ENCODE results near the gene SECTM1.

The SECTM1 gene

DNA sequence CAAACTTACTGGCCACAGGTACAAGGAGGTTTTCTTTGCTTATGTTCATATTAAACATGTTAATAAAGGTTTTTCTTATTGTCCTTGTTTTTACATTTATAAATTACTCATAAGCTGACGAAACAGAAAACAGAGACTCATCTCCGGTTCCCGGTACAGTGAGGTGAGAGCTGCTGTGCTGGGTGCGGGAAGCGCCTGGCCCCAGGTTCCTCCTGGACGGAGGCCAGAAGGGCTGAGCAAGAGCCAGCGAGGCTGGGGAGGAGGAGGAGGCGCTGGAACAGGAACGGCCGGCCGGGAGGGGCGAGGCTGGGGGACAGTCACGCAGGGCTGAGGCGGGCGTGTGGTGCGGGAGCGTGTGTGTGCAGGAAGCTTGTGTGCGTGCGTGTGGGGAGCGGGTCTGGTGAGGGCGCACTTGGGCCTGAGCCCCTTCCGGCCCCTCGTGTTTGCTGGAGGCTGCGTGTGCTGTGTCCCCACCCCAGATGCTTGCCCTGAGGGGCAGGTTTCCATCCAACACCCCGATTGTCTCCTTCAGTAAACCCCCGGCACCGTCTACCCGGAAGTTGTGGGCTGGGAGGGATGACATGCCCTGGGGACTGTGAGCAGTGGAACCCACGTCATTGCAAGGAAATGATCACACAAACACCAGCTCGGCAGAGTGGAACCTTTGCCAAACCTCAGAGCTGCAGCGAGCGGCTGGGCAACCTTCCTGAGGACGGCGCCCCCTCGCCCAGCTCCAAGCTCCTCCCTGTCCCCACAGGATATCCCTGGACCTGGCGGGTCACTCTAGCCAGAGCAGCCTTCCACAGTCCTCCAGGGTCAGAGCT lies 35.6 kb downstream of the SECTM1 start:
- DNase-seq = no peak

DNA sequence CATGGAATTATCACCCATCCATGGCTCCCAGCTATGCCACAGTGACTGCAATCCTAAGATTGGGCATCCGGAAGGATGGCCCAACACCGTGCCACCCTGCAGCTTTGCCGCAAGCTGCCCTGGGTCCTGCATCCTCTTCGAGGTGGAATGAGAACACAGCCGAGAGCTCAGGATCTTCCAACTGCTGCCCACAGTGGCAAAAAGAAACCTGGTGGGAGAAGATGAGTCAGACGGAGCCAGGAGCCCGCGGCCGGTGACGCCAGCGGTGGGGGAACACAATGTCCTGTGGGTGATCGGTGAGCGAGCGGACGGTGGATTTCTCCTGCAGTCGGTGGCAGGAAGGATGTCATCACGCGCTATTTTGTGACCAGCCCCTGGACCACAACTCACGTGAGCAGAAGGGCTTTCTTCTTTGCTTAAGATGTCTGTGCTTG lies 36.3 kb downstream of the SECTM1 start:
- no peak for DNase-seq

DNA sequence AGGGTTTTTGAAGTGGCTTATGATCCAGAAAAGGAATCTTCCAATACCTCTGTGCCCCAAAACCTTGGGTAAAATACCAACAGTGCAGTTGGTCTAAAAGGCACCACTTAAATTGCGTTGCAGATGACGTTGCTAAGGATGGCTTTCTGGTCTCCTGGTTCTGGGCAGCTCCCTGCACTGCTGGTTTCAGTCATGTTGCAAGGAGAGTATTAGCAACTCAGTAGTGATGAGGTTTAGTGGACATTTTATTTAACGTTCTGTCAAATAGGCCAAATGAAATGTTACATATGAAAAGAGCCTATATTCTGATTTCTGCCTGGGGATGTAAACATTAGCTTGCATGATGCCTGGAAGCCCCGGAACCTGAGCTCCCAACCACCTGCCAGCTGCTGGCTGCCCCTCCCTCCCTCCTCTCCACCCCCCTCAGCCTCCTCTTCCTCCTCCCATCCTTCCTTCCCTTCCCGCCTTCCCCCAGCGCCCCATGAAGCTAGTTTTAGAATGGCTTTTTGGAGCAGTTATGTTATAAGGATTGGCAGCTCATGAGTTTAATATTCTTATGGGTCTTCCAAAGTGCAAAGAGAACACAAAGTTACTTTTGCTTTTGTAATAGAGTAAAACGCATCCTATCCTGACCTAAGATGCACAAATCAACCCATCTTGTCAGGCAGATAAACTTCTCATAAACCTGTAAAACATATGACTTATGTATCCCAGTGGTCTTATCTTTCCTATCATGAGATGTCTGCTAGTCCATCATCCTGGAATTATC lies 36.9 kb downstream of the SECTM1 start:
- DNase-seq = no peak

DNA sequence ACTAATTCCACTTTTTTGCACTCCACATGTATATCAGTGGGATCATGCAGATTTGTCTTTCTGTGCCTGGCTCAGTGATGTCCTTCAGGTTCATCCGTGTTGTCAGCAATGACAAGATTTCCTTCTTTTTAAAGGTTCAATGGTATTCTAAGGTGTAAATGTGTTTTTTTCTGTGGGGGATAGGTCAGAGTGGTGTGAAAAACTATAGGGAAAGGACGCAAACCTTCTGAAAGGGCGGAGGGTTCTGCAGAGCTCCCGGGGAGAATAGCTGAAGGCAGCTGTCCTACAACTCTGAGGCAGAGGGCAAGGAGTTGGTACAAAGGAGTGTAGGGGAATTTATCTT lies 38.1 kb downstream of the SECTM1 start:
- DNase-seq = no peak

DNA sequence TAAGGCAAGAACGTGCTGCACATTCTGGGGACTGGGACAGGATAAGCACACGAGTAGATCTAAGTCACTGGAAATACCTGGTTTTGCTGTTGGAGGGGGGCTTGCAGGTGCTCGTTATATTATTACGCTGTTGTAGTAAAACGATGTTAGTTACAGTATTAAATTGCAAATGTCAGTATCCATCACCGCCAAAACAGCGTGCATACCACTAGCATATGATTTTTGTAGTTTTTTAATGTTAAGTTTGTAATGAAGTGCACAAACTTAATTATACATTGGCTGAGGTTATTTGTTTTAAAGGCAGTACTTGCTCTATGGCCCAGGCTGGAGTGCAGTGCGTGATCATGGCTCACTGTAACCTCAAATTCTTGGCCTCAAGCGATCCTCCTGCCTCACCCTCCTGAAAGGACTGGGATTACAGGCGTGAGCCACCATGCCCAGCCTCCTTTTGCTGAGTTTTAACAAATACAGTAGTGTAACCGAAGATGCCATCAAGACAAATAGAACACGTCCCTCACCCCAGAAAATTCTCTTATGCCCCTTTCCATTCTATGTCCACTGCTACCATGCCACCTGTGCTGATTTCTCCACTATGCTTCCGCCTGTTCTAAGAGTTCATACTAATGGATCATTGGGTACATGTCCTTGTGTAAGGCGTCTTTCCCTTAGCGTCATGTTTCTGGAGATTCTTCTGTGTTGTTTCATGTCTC lies 39.3 kb downstream of the SECTM1 start:
- DNase-seq = no peak

DNA sequence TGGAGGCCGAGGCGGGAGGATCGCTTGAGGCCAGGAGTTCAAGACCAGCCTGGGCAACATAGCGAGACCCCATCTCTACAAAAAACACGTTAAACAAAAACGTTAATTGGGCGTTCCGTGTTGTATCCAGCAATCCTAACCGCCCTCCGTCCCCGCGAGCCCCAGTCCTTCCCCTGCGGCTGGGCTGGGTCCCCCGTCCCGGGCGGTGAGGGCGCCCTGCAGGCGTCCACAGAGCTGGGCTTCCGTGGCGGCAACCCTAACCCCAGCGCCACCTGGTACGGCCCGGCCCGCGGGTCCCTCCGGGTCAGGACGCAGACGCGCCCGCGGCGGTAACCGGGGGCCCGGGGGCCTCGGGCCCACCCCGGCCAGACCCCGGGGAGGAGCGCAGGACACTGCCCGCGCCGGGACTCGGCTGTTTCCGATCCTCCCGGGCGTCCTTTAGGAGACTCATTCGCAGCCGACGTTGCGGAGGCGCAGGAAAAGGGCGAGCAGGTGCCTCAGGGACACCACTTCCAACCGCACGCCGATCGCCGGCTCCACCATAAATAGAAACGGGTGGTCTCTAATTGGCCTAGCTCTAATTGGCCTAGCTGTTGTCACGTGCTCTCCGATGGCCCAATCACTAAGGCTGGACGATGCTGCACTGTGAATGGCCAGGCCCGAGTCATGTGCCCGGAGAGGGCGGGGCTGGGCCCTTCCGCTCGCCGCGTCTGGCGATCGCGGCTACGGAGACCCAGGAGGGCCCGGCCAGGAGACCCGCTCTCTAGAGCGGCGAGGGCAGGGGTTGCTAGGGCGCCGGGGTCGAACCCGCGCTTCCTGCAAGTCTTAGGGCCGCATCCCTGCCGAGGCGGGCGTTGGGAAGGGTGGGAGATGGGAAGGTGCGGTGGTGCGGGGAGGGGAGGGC lies 41.1 kb downstream of the SECTM1 start:
- DNase-seq = peak; percentile 99

DNA sequence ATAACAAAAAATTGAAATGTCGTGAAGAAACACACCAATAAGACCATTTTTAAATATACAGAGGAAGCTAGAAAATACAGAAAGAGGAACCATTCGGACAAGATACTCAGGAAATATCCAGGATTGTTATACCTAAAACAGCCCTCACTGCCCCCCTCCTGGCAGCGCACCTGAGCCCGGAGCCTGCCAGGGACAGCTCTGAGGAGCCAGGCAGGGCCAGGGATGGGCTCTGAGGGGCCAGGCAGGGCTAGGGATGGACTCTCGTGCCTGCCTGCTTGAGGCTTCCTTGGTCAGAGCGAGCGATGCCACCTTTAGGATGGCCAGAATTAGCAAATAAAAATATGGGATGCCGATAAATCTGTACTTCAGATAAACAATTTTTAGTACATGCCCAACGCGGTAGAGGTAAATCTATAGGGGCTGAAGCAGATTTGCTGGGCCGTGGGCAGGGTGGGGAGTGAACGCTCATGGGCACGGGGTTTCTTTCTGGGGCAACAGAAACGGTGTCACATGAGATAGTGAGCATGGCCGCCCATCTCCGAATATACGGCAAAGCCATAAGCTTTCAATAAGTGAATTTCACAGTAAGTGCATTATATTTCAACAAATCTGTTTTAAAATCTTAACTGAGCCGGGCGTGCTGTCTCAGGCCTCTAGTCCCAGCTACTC lies 41.9 kb downstream of the SECTM1 start:
- no peak for DNase-seq

DNA sequence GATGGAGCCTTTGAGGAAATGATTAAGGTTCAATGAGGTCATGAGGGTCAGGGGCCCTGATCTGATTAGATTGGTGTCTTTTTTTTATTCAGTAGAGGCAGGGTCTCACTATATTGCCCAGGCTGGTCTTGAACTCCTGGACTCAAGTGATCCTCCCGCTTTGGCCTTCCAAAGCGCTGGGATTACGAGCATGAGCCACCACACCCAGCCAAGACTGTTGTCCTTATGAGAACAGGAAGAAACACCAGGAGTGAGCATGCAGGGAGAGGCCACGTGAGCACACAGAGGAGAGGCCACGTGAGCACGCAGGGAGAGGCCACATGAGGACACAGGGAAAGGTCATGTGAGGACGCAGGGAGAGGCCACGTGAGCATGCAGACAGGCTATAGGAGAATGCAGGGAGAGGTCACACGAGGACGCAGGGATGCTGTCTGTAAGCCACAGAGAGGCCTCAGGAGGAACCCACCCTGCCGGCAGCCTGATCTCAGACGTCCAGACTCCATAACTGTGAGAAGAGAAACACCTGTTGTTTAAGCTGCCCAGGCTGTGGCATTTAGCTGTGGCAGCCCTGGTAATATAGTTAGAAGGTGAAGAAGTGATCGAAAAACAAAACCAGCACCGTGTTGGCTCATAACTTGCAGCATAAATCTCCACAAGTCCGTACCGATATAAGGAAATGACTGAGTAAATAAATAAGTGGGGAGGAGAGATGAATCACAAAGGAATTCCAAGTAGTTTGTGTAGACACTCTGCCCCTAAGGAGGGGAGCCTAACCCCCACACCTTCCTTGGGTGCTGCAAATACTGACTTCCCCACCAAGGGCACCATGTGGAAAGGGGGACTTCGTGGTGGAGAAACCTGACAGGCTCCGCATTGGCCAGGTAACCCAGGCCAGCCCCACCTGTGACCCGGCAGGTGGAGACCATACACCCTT lies 45.4 kb downstream of the SECTM1 start:
- peak; percentile 25 for DNase-seq

DNA sequence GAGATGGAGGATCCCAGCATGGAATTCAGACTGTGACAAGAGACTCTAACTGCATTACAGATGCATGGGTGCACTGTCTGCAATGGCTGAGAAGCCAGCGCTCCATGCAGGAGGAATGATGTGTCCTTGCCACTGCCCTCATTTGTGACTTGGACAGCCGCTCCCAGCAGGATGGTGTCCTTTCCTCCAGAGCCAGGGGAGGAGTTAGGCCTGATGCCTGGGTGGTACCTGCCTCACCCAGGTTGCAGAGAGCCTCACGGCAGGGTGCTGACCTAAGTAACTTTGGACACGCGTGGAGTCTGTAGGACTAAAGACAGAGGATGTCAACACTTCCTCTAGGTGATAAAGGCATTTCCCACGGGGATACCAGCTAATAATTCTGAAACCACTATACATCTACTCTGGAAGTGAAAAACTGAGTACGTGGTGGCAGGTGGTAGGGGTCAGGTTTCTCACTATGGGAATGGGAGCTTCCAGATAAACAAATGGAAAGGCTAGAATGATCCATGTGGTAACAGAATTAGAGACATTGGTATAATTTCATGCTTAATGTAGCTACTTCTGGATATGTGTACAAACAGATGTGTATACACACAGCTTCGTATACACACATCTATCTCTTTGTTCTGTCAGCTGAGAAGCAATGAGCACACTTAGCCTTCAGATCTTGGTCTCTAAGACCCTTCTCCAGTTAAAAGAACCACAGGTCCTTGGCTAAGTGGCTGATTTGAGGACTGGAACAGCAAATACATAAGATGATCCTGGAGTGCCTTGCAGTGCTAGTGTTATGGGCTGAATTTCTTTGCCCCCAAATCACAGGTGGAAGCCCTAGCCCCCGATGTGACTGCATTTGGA lies 46.3 kb downstream of the SECTM1 start:
- no peak for DNase-seq

DNA sequence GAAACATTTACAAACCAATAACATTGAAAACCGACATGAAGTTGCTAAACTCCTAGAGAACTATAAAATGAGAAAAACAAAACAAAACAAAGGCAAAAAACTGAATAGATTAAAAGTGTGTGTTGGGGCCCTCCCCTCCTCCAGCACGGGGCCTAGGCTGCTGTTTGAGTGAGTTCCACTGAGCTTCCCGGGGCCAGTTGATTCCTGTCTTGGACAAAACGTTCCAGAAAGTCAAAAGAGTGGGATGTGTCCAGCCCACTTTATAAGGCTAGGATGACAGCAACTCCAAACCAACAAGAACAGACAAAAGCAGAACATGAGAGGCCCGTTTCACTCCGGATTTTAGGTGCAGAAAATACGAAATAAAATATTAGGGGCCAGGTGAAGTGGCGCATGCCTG lies 48.4 kb downstream of the SECTM1 start:
- no peak for DNase-seq

DNA sequence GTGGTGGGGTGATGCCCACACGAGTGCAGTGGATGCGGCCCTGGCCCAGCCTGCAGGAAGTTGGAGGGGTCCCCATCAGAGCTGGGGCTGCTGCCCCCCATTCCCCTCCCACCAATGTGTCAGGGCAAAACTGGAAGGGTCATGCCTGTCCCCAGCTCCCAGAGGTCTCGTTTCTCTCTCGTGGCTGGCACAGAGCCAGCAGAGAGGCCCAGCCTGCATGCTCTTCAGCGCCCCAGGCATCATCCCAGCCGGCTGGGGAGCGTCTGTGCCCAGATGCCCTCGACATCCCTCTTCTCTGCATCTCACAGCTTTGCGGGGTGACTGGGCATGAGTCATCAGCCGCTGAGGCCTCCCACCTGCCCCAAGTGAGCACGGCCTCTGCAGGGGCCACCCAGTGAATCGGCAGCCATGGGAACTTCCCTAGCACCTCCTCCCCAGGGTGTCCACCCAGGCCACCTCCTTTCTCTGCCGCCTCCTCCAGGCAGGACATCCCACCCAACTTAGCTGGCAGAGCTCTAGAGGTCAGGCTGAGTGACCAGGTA lies 50.3 kb downstream of the SECTM1 start:
- DNase-seq = no peak

DNA sequence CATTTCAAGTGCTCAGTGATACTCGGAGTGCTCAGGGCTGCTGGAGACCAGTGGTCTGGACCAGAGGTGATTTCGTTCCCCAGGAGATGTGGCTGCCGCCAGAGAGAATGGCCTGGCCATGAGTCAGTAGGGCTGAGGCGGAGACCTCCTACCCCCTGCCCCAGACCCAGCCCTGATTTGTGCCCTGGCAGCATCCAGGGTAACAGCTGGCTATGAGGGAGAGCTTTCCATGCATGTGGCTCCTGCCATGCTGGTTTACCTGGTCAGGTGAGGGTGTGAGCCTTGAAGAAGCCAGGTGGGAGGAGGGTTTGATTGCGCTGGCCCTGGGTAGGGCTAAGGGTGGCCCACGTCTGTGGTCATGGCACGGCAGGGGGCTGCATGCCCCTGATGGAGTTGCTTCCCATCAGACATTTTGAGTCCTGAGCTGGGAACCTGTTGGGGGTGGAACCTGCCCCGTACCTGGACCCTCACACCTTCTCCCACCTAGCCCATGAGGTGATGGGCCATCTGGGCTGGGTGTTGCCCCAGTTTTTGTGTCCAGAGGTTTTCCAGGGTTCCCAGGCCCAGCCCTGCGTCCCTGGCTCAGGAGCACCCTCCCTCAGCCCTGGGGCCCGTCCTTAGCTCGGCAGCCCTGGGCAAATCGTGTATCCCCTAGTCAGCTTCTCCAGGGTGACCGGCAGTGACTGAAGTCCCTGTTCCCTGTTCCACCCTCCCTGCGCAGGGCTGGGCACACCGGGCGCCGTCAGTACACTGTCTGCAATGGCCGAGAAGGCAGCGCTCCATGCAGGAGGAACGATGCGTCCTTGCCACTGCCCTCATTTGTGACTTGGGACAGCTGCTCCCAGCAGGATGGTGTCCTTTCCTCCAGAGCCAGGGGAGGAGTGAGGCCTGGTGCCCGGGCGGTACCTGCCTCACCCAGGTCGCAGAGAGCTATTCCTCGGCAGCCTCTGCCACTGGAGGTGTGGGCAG lies 51.0 kb downstream of the SECTM1 start:
- DNase-seq = no peak

DNA sequence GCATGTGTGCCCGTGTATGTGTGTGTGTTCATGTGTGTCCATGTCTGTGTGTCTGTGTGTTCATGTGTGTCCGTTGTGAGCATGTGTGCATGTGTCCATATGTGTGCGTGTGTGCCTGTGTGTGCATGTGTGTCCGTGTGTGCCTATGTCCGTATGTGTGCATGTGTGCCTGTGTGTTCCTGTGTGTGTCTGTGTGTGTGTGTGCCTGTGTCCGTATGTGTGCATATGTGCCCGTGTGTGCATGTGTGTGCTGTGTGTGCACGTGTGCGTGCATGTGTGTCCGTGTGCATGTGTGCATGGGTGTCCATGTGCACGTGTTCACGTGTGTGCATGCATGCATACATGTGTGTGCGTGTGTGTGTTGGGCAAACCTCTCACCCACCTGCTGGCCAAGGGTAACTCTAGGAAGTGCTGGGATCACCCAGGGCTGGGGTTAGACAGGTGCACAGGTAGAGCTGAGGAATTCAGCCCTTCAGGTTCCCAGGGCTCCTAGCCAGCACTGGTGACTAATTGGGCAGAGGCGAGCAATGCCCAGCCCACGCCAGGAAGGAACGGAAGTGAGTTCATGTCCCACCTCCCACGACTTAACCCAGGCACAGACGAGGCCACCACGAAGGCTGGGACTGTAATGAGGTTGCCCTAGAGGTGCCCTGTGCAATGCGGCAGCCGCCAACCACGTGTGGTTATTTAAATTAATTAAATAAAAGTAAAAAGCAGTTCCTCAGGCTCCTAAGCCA lies 51.9 kb downstream of the SECTM1 start:
- DNase-seq = no peak

DNA sequence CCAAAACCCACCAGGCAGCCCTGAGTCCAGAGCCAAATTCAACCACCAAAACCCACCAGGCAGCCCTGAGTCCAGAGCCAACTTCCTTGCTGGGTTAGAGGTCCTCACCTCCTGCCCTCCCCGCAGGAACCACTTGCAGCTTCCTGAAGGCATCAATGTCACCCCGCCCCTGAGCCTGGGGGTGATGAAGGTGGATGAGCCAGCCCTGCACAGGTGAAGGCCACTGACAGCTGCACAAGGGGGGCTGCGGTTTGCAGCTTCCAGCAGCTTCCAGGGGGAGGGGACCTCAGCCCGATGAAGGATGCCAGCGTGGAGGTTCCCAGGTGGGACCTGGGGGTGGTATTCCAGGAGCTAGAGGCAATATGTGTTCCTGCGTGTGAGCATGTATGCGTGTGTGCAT lies 52.5 kb downstream of the SECTM1 start:
- no peak for DNase-seq

DNA sequence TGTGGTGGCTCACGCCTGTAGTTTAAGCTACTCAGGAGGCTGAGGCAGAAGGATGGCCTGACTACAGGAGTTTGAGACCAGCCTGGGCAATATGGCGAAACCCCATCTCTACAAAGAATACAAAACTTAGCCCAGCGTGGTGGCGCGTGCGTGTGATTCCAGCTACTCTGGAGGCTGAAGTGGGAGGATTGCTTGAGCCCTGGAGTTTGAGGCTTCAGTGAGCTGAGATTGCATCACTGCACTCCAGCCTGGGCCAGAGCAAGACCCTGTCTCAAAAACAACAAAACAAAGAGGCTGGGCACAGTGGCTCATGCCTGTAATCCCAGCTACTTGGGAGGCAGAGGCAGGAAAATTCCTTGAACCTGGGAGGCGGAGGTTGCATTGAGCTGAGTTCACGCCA lies 53.0 kb downstream of the SECTM1 start:
- DNase-seq = no peak

DNA sequence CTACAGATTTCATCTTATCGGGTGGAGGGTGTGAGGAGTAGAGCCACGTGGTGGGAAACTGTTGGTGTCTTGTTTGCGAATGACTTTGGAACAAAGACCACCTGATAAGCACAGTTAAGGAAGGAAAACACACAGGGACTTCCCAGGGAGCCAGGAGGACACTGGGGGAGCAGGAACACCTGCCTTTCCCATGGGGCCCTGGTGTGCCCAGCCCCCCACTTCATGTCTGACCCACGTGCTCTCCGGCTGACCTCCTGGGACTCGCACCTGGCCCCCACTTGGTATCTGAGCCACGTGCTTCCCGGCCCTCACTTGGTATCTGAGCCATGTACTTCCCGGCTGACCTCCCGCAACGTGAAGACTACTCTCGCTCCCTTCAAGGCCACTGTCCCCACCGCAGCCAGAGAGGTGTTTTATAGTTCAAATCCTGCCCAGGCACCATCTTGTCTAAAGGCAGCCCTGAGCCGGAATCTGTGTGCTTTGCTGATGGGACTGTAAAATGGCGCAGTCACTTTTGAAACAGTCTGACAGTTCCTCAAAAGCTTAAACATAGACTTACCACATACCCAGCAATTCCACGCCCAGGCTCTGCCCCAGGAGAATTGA lies 54.7 kb downstream of the SECTM1 start:
- no peak for DNase-seq

DNA sequence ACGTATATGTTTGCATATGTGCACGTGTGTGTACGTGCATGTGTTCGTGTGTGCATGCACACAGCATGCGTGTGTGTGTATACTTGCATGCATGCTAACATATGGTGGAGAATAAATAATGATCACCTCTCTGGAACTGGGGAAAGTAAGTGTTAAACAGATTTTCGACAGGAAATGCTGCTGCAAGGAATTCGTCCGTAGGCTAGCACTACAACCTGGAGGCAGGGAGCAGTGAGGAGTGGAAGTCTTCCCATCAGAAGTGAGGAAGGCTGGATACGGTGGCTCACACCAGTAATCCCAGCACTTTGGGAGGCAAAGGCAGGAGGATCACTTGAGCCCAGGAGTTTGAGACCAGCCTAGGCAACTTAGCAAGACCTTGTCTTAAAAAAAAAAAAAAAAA lies 55.3 kb downstream of the SECTM1 start:
- DNase-seq = no peak
